Right cardiac atrium (tissue), 5 donors: Measurements from ENCODE around the gene TMCC2. TPM values are rescaled to one million over a fixed set of nuclear protein-coding genes. Genes with fewer than 3 reads are reported as not detected.

Experiments
- ATAC-seq, 2 donors: fragments of 200-7000 bp; cut with Tn5 transposase; one replicate each; pipeline versions ENCODE4 v1.8.0 to v1.9.1; 2020; ENCODE audit warnings: moderate library complexity in 2 of 2, mild to moderate bottlenecking in 1 of 2
- DNase-seq, 3 donors: peaks; one replicate each; pipeline ENCODE4 v3.0.0-alpha.2; 2020
- H3K27ac ChIP-seq: one replicate; pipeline ENCODE4 v1.5.1; 2013; ENCODE audit warnings: mild to moderate bottlenecking, low read length, control low read depth, moderate library complexity
- H3K27me3 ChIP-seq: one replicate; pipeline ENCODE4 v1.6.1; 2013; ENCODE audit not compliant: control insufficient read depth, insufficient read depth
- H3K4me1 ChIP-seq: one replicate; pipeline ENCODE4 v1.6.1; 2013; ENCODE audit warnings: low read length; ENCODE audit not compliant: control insufficient read depth, insufficient read depth
- H3K4me3 ChIP-seq: one replicate; pipeline ENCODE4 v1.5.1; 2013; ENCODE audit warnings: low read length, control low read depth
- H3K9me3 ChIP-seq: one replicate; pipeline ENCODE4 v1.6.1; 2013; ENCODE audit warnings: low read length; ENCODE audit not compliant: control insufficient read depth
- WGBS: extraction: QIAGEN DNeasy Blood & Tissue Kit; methylation state at CpG from one replicate; pipeline ENCODE4 v1.1.7; 2013; 5-methylcytosine and 5-hydroxymethylcytosine counted together
- intact Hi-C, 4 donors: fragments of 100-400 bp; cut with DNase I; formaldehyde crosslinking; loops; one replicate each; pipeline versions ENCODE4 v1.11.0 to v1.14.0; 2022 to 2023
- polyA plus RNA-seq: library from polyadenylated mRNA; stranded (reverse); fragments of 200-250 nt; gene quantifications from one replicate; pipeline ENCODE4 v1.2.3, GENCODE V29; 2013
- total RNA-seq, 4 donors: library from RNA; stranded (reverse); fragmentation: NEBNext Ultra II Directional; extraction: Animal tissue kit (Norgen Biotek cat#: 25700); gene quantifications; one replicate each; pipeline ENCODE4 v1.2.1, GENCODE V29; 2021
- donor health status: healthy with polysubstance abuse.
- donor health status: DM: no; HTN: yes; CAD: no.
- donor health status: DM: no; HTN: no; CAD: no.
- donor health status: DM: no; HTN: yes; CAD: no; lungs with severe emphysema.
- donor health status: DM: yes; HTN: yes; CAD: no.

TMCC2 gene
- total and polyA plus RNA-seq, 5 donors, result 6.5 to 15.9 (median 14.9) TPM

DNA sequence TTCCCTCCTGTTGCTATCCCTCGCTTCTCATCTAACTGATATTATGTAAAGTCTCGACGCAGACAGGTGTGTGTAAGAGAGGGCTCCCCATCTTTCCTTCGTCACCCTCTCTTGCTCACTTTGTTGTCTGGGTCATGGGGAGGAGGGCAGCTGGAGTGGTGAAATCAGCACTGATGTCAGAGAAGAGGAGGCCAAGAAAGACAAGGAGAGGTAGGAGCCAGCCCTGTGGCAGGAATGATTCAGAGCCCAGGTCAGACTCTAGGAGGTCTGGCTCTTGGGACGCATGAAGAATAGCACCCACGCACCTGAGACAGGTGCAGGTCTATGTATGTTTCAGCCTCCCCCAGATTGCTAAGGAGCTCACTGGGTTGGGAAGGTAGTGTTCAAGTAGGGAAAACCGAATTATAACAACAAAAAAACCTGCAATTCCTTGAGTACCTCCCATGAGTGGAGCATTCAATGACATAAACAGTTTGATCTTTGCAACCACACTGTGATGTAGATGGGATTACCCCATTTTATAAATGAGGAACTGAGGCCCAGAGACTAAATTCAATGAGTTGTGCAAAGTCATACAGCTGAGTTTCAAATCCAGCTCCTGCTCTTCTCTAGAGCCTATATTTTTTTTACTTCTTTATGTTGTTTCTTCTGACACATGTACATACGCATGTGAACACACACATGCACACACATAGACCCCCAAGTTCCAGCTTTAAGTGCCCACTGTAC, 83.4 kb downstream of the TMCC2 start:
- intact Hi-C loops, result no loop called here
- DNase-seq (no peak), ATAC-seq (no peak)
- no peaks in the 10 kb centered on the region for H3K27me3 ChIP-seq
- H3K9me3 ChIP-seq, result no peaks in the 10 kb centered on the region
- H3K4me3 ChIP-seq, result no peak overlapping the region
- no peak overlapping the region for H3K27ac ChIP-seq
- WGBS, result 95% methylated on average over 8 of the region's 8 CpGs
- peaks cover 8% of the 10 kb centered on the region for H3K4me1 ChIP-seq

DNA sequence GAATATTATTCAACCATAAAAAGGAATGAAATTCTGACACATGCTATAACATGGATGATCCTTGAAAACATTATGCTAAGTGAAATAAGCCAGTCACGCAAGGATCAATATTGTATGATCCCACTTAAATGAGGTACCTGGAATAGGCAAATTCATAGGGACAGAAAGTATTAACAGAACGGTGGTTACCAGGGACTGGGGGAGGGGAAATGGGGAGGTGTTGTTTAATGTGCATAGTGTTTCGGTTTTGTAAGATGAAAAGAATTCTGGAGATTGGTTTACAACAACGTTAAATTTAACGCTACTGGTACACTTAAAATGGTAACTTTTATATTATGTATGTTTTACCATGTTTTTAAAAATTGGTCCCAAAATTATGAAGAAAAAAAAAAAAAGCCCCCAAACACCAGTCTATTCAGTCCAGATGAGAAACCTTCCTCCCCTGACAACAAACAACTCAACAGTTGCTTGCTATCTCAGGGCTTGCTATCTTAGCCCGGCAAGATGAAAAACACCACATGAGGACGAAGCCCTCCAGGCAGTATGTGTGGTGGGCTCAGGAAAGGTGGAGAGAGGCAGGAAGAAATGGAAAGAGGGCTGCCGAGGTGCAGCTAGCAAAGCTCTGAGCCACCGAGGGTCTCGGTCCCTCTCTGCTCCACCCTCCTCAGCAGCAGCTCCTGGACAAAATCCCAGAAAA, 85.3 kb downstream of the TMCC2 start:
- H3K27me3 ChIP-seq, result no peaks in the 10 kb centered on the region
- ATAC-seq (no peak), DNase-seq (no peak)
- peak overlapping the region; percentile 92 for H3K27ac ChIP-seq
- no peak overlapping the region for H3K4me3 ChIP-seq
- intact Hi-C loops, result no loop called here
- peaks cover 19% of the 10 kb centered on the region for H3K4me1 ChIP-seq
- WGBS, result 51% methylated on average over 10 of the region's 10 CpGs
- no peaks in the 10 kb centered on the region for H3K9me3 ChIP-seq

DNA sequence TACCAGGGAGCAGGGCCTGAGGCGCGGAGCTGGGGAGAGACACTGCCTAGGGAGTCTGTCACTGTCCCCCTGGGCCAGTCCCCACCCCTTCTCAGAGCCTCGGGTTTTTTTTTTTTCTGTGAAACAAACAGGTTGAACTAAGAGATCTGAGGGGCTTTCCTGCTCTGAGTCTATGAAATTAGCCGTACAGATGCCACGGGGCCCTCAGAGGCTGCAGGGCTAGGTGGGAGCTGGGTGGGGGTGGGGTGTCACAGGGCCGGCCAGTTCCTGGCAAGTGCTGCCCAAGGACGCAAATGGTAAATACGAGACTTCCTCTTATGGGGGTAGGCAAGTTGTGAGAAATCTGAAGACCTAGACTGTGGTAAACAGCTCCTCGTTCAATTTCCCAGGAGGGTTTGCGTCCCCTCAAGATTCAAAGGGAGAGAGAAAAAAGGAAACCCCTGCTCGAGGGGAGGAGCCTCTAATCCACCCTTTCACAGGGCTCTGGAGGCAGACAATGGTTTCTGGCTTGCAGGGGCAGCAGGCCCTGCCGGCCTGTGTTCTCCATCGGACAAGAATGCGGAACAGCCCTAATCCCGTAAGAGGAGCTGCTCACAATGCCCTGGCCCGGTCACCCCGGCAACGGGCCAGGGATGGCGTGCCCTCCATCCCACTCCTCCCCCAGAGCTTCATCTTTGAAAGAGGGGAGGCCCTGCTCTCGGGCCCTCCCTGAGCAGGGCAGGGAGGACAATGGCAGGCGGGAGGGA, 86.0 kb downstream of the TMCC2 start:
- intact Hi-C loops, result no loop called here
- Histone ChIP-seq H3K27ac (peak overlapping the region; percentile 92), H3K27me3 (no peaks in the 10 kb centered on the region), H3K4me1 (peaks cover 21% of the 10 kb centered on the region), H3K4me3 (peak overlapping the region; percentile 21), H3K9me3 (no peaks in the 10 kb centered on the region)
- ATAC-seq, result peak; percentile 66 to 83
- peak; percentile 58 to 84 (median 82) for DNase-seq
- 11% methylated on average over 21 of the region's 21 CpGs for WGBS

DNA sequence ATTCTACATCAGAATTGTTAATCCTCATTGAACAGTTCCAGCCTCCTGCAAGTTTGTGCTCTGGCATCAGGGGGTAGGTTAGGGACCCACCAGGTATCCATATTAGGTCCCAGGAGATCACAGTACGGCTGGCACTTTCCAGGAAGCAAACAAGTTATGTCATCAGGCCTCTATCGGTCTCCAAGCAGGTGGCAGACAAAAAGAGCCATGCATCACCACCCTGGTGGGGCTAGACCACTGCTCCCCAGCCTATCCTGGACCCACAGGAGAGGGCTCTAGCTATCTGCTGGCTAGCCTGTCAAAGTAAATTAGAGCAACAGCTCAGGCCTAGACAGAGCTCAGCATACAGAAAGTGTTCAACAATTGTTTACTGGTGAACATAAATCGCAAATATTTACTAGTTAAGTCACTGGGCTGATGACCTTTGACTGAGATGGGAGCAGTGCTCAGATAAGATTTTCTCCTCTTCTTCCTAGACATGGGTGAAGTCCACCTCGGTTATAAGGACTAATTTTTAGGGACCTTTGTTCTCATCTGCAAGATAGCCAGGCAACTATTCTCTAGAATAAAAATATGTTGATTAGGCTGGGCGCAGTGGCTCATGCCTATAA, 87.4 kb downstream of the TMCC2 start:
- H3K4me1 ChIP-seq, result peaks cover 24% of the 10 kb centered on the region
- intact Hi-C loops, result no loop called here
- H3K27me3 ChIP-seq, result no peaks in the 10 kb centered on the region
- no peaks in the 10 kb centered on the region for H3K9me3 ChIP-seq
- WGBS, result 77% methylated on average over 5 of the region's 5 CpGs
- DNase-seq (peak in 1 of 3 donors; percentile 21), ATAC-seq (no peak)
- peak overlapping the region; percentile 61 for H3K27ac ChIP-seq
- no peak overlapping the region for H3K4me3 ChIP-seq

DNA sequence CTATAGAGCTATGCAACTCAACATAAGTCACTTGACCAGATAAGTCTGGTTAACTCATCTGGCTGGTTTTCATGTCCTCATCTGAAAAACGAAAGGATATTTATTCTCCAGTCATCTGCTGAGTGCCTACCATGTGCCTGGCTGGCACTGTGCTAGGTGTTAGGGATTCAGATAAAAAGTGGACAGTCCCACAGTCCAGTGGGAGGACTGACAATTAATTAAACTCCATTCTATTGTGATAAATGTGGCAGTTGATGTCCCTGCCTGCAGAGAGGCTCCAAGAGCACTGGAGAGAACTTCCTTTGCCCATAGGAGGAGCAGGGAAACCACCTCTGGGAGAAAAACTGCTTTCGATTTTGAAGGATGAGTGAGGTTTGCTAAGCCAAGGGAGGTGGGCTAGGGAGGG, 88.4 kb downstream of the TMCC2 start:
- Histone ChIP-seq H3K27me3 (no peaks in the 10 kb centered on the region), H3K27ac (peak overlapping the region; percentile 53), H3K9me3 (no peaks in the 10 kb centered on the region), H3K4me3 (no peak overlapping the region), H3K4me1 (peaks cover 24% of the 10 kb centered on the region)
- WGBS, result 35% methylated on average over 2 of the region's 2 CpGs
- DNase-seq (peak in 2 of 3 donors; percentile 63 to 70), ATAC-seq (peak; percentile 31 to 68)
- intact Hi-C loops, result no loop called here

DNA sequence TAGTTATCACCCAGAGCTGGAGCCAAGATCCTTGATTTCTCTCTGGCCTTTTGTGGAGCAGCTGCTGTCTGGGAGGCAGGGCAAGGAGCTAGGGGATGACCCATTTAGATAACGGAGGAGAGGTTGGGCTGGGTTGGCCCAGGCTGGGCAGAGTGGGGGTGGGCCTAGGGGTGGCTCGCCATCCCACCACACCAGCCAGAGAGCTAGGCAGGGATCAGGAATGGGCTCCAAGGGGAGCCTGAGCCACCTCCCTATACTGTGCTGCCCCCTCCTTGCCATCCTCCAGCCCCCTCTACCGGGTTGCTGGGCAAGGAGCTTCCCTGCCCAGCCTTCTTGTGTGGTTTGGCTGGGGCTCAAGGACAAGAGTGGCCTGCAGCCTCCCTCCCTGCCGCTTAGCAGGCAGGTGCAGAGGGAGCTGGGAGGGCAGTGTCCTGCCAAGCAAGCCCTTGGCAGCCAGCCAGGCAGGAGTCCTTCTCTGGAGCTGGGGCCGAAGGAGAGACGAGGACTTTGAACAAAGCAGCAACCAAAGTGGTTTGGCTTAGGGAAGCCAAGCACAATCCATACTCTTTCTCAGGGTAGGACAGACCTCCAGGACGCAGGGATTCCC, 89.7 kb downstream of the TMCC2 start:
- Histone ChIP-seq H3K9me3 (no peaks in the 10 kb centered on the region), H3K4me1 (peaks cover 24% of the 10 kb centered on the region), H3K4me3 (no peak overlapping the region), H3K27me3 (no peaks in the 10 kb centered on the region), H3K27ac (peak overlapping the region; percentile 23)
- 36% methylated on average over 7 of the region's 7 CpGs for WGBS
- ATAC-seq (peak; percentile 13 to 49), DNase-seq (peak; percentile 60 to 88 (median 87))
- intact Hi-C loops, result no loop called here

DNA sequence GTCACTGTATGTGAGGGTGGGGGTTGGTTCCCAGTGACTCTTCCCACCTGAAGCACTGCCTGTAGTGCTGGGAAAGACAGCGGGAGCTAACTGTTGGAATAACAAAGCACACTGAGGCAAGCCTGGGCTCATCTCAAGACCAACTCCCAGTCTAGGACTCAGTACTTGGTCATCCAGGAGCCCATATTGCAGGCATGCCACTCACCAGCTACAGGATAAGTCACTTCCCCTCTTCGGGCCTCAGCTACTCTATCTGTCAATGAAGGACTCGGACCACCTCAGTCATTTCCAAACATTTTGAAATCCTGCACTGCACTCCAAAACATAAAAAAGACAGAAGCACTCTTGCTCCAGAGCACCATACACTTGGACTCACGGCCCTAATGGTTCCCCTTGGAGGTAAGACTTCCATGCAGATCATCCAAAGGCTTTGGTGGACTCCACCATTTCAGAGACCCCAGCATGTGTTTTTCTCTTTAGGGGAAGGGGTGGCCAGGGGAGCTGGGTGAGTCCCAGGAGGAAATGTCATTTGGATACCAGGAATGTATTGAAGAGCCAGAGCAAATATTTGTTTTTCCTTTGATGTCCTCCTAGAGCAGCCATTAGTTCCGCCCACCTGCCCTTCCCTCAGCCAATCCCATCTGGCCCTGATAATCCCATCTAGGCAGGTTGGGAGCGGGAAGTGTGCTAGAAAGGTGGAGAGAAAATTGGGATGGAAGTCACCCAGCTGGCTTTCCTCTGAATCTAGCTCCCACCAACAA, 90.7 kb downstream of the TMCC2 start:
- no peaks in the 10 kb centered on the region for H3K9me3 ChIP-seq
- H3K4me3 ChIP-seq, result no peak overlapping the region
- intact Hi-C loops, result no loop called here
- DNase-seq, result peak in 1 of 3 donors; percentile 21
- H3K27ac ChIP-seq, result peak overlapping the region; percentile 16
- no peak for ATAC-seq
- WGBS, result 88% methylated on average over 6 of the region's 6 CpGs
- no peaks in the 10 kb centered on the region for H3K27me3 ChIP-seq
- H3K4me1 ChIP-seq, result peaks cover 21% of the 10 kb centered on the region

DNA sequence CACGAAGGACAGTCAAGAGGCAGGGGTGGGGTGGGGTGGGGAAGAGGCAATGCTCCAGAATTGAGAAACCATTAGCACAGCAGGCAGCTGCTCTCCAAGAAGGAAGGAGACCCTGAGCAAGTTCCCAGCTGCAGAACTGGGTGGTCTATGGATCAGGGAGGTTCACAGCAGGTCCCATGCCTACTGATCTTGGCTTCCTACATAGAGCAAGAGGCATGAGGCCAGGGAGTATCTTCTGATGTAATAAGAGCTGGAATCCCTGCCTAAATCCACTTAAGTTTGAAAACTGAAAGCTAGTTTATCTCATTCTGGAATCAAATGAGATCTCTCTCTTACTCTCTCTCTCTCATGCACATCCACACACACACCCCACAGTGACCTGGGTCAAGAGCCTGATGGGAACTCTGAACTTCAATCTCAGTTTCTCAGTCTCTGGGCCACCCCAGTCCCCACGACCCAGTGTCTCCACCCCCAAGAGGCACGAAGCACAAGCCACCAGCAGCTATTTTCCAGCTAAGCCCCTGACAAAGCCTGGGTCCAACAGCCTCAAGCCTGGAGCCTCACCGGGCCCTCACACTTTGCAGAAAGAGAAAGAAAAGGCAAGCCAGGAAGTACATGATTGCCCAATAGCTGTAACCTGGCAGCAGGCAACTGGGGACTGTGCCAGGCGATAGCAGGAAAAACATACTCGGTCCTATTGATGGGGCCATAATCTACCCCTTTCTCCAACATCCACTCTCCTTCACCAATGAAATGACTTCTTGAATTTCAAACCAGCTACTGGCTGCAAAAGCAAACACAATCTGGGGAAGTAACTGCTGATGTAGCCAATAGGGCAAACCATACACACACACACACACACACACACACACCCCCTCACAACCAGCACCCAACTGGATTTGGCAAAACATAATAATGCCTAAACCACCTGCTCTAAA, 91.6 kb downstream of the TMCC2 start:
- DNase-seq (peak; percentile 52 to 86 (median 74)), ATAC-seq (peak; percentile 17 to 37)
- H3K27me3 ChIP-seq, result no peaks in the 10 kb centered on the region
- intact Hi-C loops, result no loop called here
- peak overlapping the region; percentile 38 for H3K27ac ChIP-seq
- H3K9me3 ChIP-seq, result no peaks in the 10 kb centered on the region
- WGBS, result 27% methylated on average over 6 of the region's 6 CpGs
- no peak overlapping the region for H3K4me3 ChIP-seq
- H3K4me1 ChIP-seq, result peaks cover 16% of the 10 kb centered on the region

DNA sequence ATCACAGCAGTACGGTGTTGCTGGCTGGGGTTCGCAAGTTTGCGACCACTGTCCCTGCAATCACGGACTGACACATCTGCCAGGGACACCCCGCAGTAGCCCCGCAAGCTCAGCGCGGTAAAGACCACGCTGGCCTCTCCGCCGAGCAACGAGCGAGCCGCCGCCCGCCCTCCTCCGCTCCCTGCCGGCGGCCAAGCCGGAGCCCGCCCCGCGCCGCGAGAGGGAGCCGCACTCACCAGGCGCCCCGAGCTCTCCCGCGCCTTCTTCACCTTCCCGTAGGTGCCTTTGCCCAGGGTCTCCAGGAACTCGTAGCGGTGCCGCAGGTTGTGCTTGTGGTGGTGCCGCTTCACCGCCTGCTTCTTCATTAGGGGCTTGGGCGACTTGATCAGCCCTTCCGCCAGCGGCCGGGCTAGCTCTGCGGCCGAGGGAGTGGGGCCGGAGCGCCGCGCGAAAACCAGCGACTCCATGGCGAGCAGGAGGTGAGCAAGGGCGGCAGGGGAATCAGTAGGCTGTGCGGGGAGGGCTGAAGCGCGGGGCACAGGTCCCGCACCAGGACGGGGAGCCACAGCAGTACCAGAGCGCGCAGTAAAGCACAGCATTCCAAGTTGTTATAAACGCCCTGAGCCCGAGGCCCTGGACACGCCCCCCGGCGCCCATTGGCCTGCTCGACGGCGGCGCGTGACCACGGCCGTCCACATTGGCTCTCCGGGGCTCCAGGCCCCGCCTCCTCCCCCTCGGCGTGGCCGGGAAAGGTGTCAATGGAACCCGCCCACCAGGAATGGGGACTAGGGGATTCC, 93.6 kb downstream of the TMCC2 start, which contains the start of gene NUAK2:
Gene NUAK2 (minus strand): TSS at position 584 of the 797 bp plus-strand sequence. CDS start 117 bp downstream, at position 467.
- intact Hi-C loops, result no loop called here
- H3K4me1 ChIP-seq, result peaks cover 16% of the 10 kb centered on the region
- no peaks in the 10 kb centered on the region for H3K9me3 ChIP-seq
- ATAC-seq, result peak; percentile 94 to 97
- no peaks in the 10 kb centered on the region for H3K27me3 ChIP-seq
- H3K27ac ChIP-seq, result peak within 1 kb of the TSS; percentile 57
- H3K4me3 ChIP-seq, result peak within 1 kb of the TSS; percentile 53
- DNase-seq, result peak; percentile 91 to 97 (median 96)
- under 1% methylated on average over 75 of the region's 75 CpGs for WGBS
